ENCODE data around the gene COQ9. TPM values are rescaled to one million over a fixed set of nuclear protein-coding genes. Genes with fewer than 3 reads are reported as not detected.

Gene COQ9
- total RNA-seq, 1 experiment from 2014 or later: 62.7 TPM

DNA sequence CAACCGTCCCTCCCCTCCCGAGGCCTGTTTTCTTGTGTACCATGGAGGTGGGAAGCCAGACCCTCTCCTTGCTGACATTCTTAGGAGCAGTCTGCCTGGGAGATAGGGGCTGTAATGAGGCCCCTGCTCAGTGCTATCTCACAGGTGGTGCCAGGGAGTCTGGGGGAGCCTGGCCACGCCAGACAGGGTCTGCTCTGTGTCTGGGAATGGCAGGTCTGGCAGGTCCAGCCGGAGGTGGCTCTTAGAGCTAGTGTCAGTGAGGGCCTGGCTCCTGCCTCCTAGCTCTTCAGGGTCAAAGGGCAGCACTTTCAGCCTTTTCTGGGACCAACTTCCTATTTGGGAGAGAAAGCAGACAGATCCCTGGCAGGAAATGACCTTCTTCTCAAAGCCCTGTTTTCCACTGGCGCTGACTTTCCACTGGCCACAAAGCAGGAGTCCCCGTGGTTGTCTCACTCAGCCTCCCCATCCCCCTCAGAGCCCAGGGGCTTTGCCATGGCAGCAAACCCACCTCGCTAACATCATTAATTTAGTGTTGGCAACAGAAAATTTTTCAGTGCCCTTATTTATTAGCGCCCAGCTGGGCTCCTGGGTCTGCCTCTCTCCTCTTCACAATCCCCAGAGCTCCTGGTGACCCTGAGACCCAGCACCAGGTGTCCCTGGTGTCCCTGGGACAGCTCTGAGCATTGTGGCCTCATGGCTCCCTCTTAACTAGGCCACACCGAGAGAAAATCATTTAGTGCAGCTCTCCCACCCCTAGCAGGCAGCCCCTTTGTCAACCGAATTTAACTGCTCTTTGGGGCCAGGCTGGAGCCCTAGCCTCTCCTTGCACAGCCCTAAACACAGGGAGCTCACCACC lies 63.0 kb downstream of the COQ9 start:
- no peak overlapping the region for H2AFZ ChIP-seq (ENCODE audit: low read depth, low read length, poor library complexity, severe bottlenecking)
- no peaks in the 10 kb centered on the region for H4K20me1 ChIP-seq (ENCODE audit: insufficient read depth)
- RAD21 ChIA-PET (ENCODE audit: low non-redundant PET in 1 of 2, low total read pairs in 2 of 2, uncharacterized antibody in 2 of 2, unreplicated experiment in 2 of 2): no interaction called here
- TF ChIP-seq EGR1 (IDR thresholded peaks at IDR 0.05; ENCODE audit: low read depth): no peak
- TF ChIP-seq RAD21 (IDR thresholded peaks at IDR 0.05; ENCODE audit: low read depth): no peak
- no peak for TF ChIP-seq ZNF274 (IDR thresholded peaks at IDR 0.05; ENCODE audit: low read depth, low read length)
- TF ChIP-seq, protein P1, sequence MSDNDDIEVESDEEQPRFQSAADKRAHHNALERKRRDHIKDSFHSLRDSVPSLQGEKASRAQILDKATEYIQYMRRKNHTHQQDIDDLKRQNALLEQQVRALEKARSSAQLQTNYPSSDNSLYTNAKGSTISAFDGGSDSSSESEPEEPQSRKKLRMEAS (IDR thresholded peaks at IDR 0.05): no peak
- no peak for TF ChIP-seq SP1 (IDR thresholded peaks at IDR 0.05; ENCODE audit: low read depth)
- no peak for TF ChIP-seq POLR2A (IDR thresholded peaks at IDR 0.05; ENCODE audit: borderline replicate concordance, extremely low read depth, insufficient read depth, insufficient read length)
- no peak for TF ChIP-seq CBX3 (IDR thresholded peaks at IDR 0.05; ENCODE audit: low read depth)
- TF ChIP-seq YY1 (IDR thresholded peaks at IDR 0.05; ENCODE audit: extremely low read depth, insufficient replicate concordance, low read depth, low read length): no peak
- TF ChIP-seq JUND (IDR thresholded peaks at IDR 0.05): no peak
- TF ChIP-seq, protein P2, sequence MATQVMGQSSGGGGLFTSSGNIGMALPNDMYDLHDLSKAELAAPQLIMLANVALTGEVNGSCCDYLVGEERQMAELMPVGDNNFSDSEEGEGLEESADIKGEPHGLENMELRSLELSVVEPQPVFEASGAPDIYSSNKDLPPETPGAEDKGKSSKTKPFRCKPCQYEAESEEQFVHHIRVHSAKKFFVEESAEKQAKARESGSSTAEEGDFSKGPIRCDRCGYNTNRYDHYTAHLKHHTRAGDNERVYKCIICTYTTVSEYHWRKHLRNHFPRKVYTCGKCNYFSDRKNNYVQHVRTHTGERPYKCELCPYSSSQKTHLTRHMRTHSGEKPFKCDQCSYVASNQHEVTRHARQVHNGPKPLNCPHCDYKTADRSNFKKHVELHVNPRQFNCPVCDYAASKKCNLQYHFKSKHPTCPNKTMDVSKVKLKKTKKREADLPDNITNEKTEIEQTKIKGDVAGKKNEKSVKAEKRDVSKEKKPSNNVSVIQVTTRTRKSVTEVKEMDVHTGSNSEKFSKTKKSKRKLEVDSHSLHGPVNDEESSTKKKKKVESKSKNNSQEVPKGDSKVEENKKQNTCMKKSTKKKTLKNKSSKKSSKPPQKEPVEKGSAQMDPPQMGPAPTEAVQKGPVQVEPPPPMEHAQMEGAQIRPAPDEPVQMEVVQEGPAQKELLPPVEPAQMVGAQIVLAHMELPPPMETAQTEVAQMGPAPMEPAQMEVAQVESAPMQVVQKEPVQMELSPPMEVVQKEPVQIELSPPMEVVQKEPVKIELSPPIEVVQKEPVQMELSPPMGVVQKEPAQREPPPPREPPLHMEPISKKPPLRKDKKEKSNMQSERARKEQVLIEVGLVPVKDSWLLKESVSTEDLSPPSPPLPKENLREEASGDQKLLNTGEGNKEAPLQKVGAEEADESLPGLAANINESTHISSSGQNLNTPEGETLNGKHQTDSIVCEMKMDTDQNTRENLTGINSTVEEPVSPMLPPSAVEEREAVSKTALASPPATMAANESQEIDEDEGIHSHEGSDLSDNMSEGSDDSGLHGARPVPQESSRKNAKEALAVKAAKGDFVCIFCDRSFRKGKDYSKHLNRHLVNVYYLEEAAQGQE (IDR thresholded peaks at IDR 0.05; ENCODE audit: low read depth): no peak
- no peak for TF ChIP-seq SIN3A (IDR thresholded peaks at IDR 0.05; ENCODE audit: low read depth)
- TF ChIP-seq, protein P3, sequence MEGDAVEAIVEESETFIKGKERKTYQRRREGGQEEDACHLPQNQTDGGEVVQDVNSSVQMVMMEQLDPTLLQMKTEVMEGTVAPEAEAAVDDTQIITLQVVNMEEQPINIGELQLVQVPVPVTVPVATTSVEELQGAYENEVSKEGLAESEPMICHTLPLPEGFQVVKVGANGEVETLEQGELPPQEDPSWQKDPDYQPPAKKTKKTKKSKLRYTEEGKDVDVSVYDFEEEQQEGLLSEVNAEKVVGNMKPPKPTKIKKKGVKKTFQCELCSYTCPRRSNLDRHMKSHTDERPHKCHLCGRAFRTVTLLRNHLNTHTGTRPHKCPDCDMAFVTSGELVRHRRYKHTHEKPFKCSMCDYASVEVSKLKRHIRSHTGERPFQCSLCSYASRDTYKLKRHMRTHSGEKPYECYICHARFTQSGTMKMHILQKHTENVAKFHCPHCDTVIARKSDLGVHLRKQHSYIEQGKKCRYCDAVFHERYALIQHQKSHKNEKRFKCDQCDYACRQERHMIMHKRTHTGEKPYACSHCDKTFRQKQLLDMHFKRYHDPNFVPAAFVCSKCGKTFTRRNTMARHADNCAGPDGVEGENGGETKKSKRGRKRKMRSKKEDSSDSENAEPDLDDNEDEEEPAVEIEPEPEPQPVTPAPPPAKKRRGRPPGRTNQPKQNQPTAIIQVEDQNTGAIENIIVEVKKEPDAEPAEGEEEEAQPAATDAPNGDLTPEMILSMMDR (IDR thresholded peaks at IDR 0.05 in 2 of 3, conservative IDR thresholded peaks at IDR 0.05 in 1 of 3; ENCODE audit: borderline replicate concordance in 1 of 3, insufficient read depth in 1 of 3, low read depth in 2 of 3, low read length in 2 of 3): no peak
- TF ChIP-seq POLR2AphosphoS5 (IDR thresholded peaks at IDR 0.05; ENCODE audit: low read depth, low read length): no peak
- H3K4me1 ChIP-seq (ENCODE audit: control insufficient read depth in 1 of 2, insufficient read depth in 2 of 2, low read length in 2 of 2): no peaks in the 10 kb centered on the region
- DNase-seq (ENCODE audit: low read depth, low spot score) (no peak), ATAC-seq (no peak)
- no peak overlapping the region for H3K4me2 ChIP-seq (ENCODE audit: low read length)
- H3K27me3 ChIP-seq (ENCODE audit: insufficient read depth, low read length): no peaks in the 10 kb centered on the region
- intact Hi-C loops (cut with micrococcal nuclease): no loop called here
- CTCF ChIA-PET: interaction anchor here (1.0 kb wide), 1 partner anchor 10 kb away, joined by 4 read pairs; no protein-coding TSS in a partner anchor
- H3K27ac ChIP-seq (ENCODE audit: low read depth, low read length): no peak overlapping the region
- no TSS peak for BruUV-seq (replicated peaks)
- H3K9ac ChIP-seq (ENCODE audit: low read length): no peak overlapping the region
- no peaks in the 10 kb centered on the region for H3K36me3 ChIP-seq (ENCODE audit: control insufficient read depth in 1 of 2, insufficient read depth in 2 of 2, low read length in 2 of 2)
- H3K9me3 ChIP-seq (ENCODE audit: control insufficient read depth in 1 of 2, insufficient read depth in 1 of 2, low read depth in 1 of 2, low read length in 2 of 2): no peaks in the 10 kb centered on the region
- no peak overlapping the region for H3K4me3 ChIP-seq (replicated peaks in 1 of 2; ENCODE audit: low read depth in 1 of 2, low read length in 2 of 2)
- POLR2A ChIA-PET: no interaction called here
- H3K79me2 ChIP-seq (ENCODE audit: insufficient read depth, low read length): no peaks in the 10 kb centered on the region
- H3K9me2 ChIP-seq (ENCODE audit: insufficient read depth): no peaks in the 10 kb centered on the region
